Naive thymus-derived CD4-positive, alpha-beta T cell (primary cell): Measurements from ENCODE around the gene ARID3C. TPM values are rescaled to one million over a fixed set of nuclear protein-coding genes. Genes with fewer than 3 reads are reported as not detected.

Experiments used
- ATAC-seq: fragments of 150-1000 bp; cut with Tn5 transposase; 2 replicates; pipeline ENCODE4 v1.10.0; 2021; ENCODE audit warnings: mild to moderate bottlenecking, moderate library complexity
- CTCF ChIA-PET: fragments of 350-600 bp; sonication (Branson Sonifier 250); formaldehyde crosslinking; loops from one replicate; lab custom pipeline; 2021; ENCODE audit warnings: antibody characterized with exemption; lab: Charles Lee
- POLR2A ChIA-PET: fragments of 350-600 bp; sonication (Branson Sonifier 250); formaldehyde crosslinking; loops from one replicate; lab custom pipeline; 2021; ENCODE audit warnings: antibody characterized with exemption, inconsistent platforms; lab: Charles Lee
- DNase-seq, 9 donors: peaks; one replicate each; pipeline versions ENCODE4 v3.0.0 to v3.0.0-alpha.2; 2020 to 2022; ENCODE audit warnings: mixed read lengths in 1 of 9
- H3K27ac ChIP-seq: one replicate; pipeline ENCODE4 v1.7.0; 2013; ENCODE audit warnings: mild to moderate bottlenecking, low read depth, low read length, moderate library complexity
- H3K27me3 ChIP-seq, 2 donors: one replicate each; pipeline ENCODE4 v1.7.0; 2013; ENCODE audit warnings: low read length in 2 of 2, mild to moderate bottlenecking in 2 of 2, moderate library complexity in 2 of 2; ENCODE audit not compliant: control insufficient read depth in 2 of 2, insufficient read depth in 2 of 2
- H3K36me3 ChIP-seq, 3 experiments: 1 replicate in 2 of 3; 2 replicates in 1 of 3; pipeline ENCODE4 v1.7.0; 2013; ENCODE audit warnings: low read length in 3 of 3, mild to moderate bottlenecking in 3 of 3, moderate library complexity in 1 of 3; ENCODE audit not compliant: insufficient read depth in 3 of 3, control insufficient read depth in 2 of 3
- H3K4me1 ChIP-seq, 2 donors: one replicate each; pipeline ENCODE4 v1.7.0; 2013; ENCODE audit warnings: low read length in 2 of 2, mild to moderate bottlenecking in 2 of 2, moderate library complexity in 1 of 2; ENCODE audit not compliant: control insufficient read depth in 2 of 2, insufficient read depth in 2 of 2
- H3K4me3 ChIP-seq: 2 replicates; pipeline ENCODE4 v1.7.0; 2013; ENCODE audit warnings: mild to moderate bottlenecking, low read length
- H3K9me3 ChIP-seq, 3 experiments: 1 replicate in 2 of 3; 2 replicates in 1 of 3; pipeline ENCODE4 v1.7.0; 2013; ENCODE audit warnings: low read length in 3 of 3; ENCODE audit not compliant: control insufficient read depth in 2 of 3
- H3K27ac Mint-ChIP-seq, 9 donors: one replicate each; pipeline ENCODE4 v1.8.0; 2020 to 2022; ENCODE audit warnings: mixed read lengths in 9 of 9, mild to moderate bottlenecking in 8 of 9, moderate library complexity in 5 of 9, inconsistent platforms in 2 of 9
- H3K27me3 Mint-ChIP-seq, 5 donors: one replicate each; pipeline ENCODE4 v1.8.0; 2021 to 2022; ENCODE audit warnings: mixed read lengths in 5 of 5, mild to moderate bottlenecking in 1 of 5
- H3K36me3 Mint-ChIP-seq, 5 donors: one replicate each; pipeline ENCODE4 v1.8.0; 2020 to 2022; ENCODE audit warnings: mixed read lengths in 5 of 5, mild to moderate bottlenecking in 3 of 5, inconsistent platforms in 1 of 5
- H3K4me1 Mint-ChIP-seq, 7 donors: one replicate each; pipeline ENCODE4 v1.8.0; 2020 to 2022; ENCODE audit warnings: mixed read lengths in 7 of 7, mild to moderate bottlenecking in 3 of 7, inconsistent platforms in 1 of 7
- H3K4me3 Mint-ChIP-seq, 10 donors: one replicate each; pipeline ENCODE4 v1.8.0; 2020 to 2022; ENCODE audit warnings: mild to moderate bottlenecking in 10 of 10, mixed read lengths in 10 of 10, moderate library complexity in 6 of 10, inconsistent platforms in 2 of 10
- H3K9me3 Mint-ChIP-seq, 11 donors: one replicate each; pipeline ENCODE4 v1.8.0; 2020 to 2022; ENCODE audit warnings: mixed read lengths in 11 of 11, mild to moderate bottlenecking in 4 of 11, inconsistent platforms in 1 of 11, moderate library complexity in 1 of 11
- intact Hi-C, 2 donors: fragments of 100-400 bp; cut with micrococcal nuclease; formaldehyde crosslinking; loops; one replicate each; pipeline ENCODE4 v1.15.1; 2023
- polyA plus RNA-seq, 2 donors: library from polyadenylated mRNA; unstranded; fragments of 300-500 nt; fragmentation: Illumina TruSeq; gene quantifications; one replicate each; pipeline ENCODE4 v1.2.3, GENCODE V29; 2021
- total RNA-seq, 6 experiments: library from RNA in 5 of 6; stranded (reverse) in 5 of 6; gene quantifications; 1 replicate in 5 of 6; 2 replicates in 1 of 6; pipeline ENCODE4 v1.2.3 and lab custom pipeline; 2021 to 2026

Gene ARID3C
- total and polyA plus RNA-seq, 7 experiments from 2014 or later: 0.27 to 0.36 TPM; not detected in 5

- no peak overlapping the region for H3K4me3 ChIP-seq
- Mint-ChIP-seq H3K36me3 (peaks cover 0 to 8% (median 4%) of the 10 kb centered on the region in 5 donors), H3K4me3 (peak overlapping the region in 7 of 10 donors; percentile 18 to 90 (median 68)), H3K27me3 (peaks cover 32 to 53% (median 49%) of the 10 kb centered on the region in 5 donors), H3K4me1 (peaks cover 20 to 49% (median 29%) of the 10 kb centered on the region in 7 donors), H3K27ac (peak overlapping the region in 1 of 9 donors; percentile 26), H3K9me3 (peaks cover 0 to 1% (median 0%) of the 10 kb centered on the region in 11 donors)
- ATAC-seq (no peak), DNase-seq (no peak)
- intact Hi-C loops: loop anchor here (5.0 to 10.0 kb wide), 5 partner anchors 38 to 974 kb away; partner anchors contain the start of genes DNAJB5 (in 1 of the 2), TESK1 (in 1 of the 2), UBAP1 (in 1 of the 2) and UBE2R2 (in 1 of the 2)
- ChIA-PET POLR2A (interaction anchor here (0.6 to 2.7 kb wide), 4 partner anchors 10 to 630 kb away, joined by 3 to 7 read pairs (median 5); partner anchors contain the start of gene DCTN3), CTCF (interaction anchor here (1.1 to 8.0 kb wide), 2 partner anchors 13 to 18 kb away, joined by 4 to 98 read pairs; partner anchors contain the start of gene RPP25L)
- H3K27me3 ChIP-seq: peaks cover 13 to 34% of the 10 kb centered on the region in 2 donors
- H3K4me1 ChIP-seq: peaks cover 10 to 19% of the 10 kb centered on the region in 2 donors
- H3K9me3 ChIP-seq: no peaks in the 10 kb centered on the region
- no peak overlapping the region for H3K27ac ChIP-seq
- H3K36me3 ChIP-seq: peaks cover 0 to 12% (median 0%) of the 10 kb centered on the region in 3 experiments
Measured at GRCh38 chr9:34630402-34631154, 1.7 kb upstream of the ARID3C start.

- H3K36me3 ChIP-seq: peaks cover 0 to under 1% (median 0%) of the 10 kb centered on the region in 3 experiments
- no peak overlapping the region for H3K27ac ChIP-seq
- no peaks in the 10 kb centered on the region for H3K9me3 ChIP-seq
- peaks cover 9 to 15% of the 10 kb centered on the region in 2 donors for H3K4me1 ChIP-seq
- peaks cover 0 to 1% (median 0%) of the 10 kb centered on the region in 11 donors for H3K9me3 Mint-ChIP-seq
- H3K36me3 Mint-ChIP-seq: peaks cover 0 to 5% (median 4%) of the 10 kb centered on the region in 5 donors
- no peak overlapping the region for H3K27ac Mint-ChIP-seq
- intact Hi-C loops: no loop called here
- H3K4me3 Mint-ChIP-seq: peak overlapping the region; percentile 78 to 90 (median 84)
- H3K27me3 ChIP-seq: peaks cover 13 to 40% of the 10 kb centered on the region in 2 donors
- H3K4me1 Mint-ChIP-seq: peaks cover 18 to 40% (median 22%) of the 10 kb centered on the region in 7 donors
- ChIA-PET CTCF (no interaction called here), POLR2A (interaction anchor here (0.8 to 2.7 kb wide), 4 partner anchors 8 to 17 kb away, joined by 3 to 7 read pairs (median 5); partner anchors contain the start of genes DCTN3, RPP25L and SIGMAR1)
- peak overlapping the region; percentile 55 for H3K4me3 ChIP-seq
- H3K27me3 Mint-ChIP-seq: peaks cover 37 to 63% (median 51%) of the 10 kb centered on the region in 5 donors
- DNase-seq (no peak), ATAC-seq (no peak)
Measured at GRCh38 chr9:34629491-34629808, 584 bp upstream of the ARID3C start.

- no peak for ATAC-seq
- peaks cover 0 to 2% (median 0%) of the 10 kb centered on the region in 11 donors for H3K9me3 Mint-ChIP-seq
- Histone ChIP-seq H3K27me3 (peaks cover 15 to 51% of the 10 kb centered on the region in 2 donors), H3K4me3 (peak overlapping the region; percentile 51), H3K4me1 (peaks cover 9 to 26% of the 10 kb centered on the region in 2 donors), H3K27ac (no peak overlapping the region), H3K36me3 (no peaks in the 10 kb centered on the region), H3K9me3 (no peaks in the 10 kb centered on the region)
- POLR2A ChIA-PET: interaction anchor here (0.8 to 2.7 kb wide), 2 partner anchors 9 to 14 kb away, joined by 3 to 6 read pairs; partner anchors contain the start of gene SIGMAR1
- peaks cover 0 to 7% (median 4%) of the 10 kb centered on the region in 5 donors for H3K36me3 Mint-ChIP-seq
- peaks cover 44 to 73% (median 63%) of the 10 kb centered on the region in 5 donors for H3K27me3 Mint-ChIP-seq
- CTCF ChIA-PET: no interaction called here
- DNase-seq: no peak
- peaks cover 16 to 41% (median 24%) of the 10 kb centered on the region in 7 donors for H3K4me1 Mint-ChIP-seq
- H3K4me3 Mint-ChIP-seq: peak overlapping the region; percentile 75 to 96 (median 88)
- peak overlapping the region in 5 of 9 donors; percentile 26 to 69 (median 60) for H3K27ac Mint-ChIP-seq
- intact Hi-C loops: no loop called here
Measured at GRCh38 chr9:34627716-34628655, 880 bp downstream of the ARID3C start.

- peaks cover 22 to 49% (median 31%) of the 10 kb centered on the region in 7 donors for H3K4me1 Mint-ChIP-seq
- H3K9me3 ChIP-seq: no peaks in the 10 kb centered on the region
- H3K27ac Mint-ChIP-seq: no peak overlapping the region
- ChIA-PET CTCF (interaction anchor here (0.6 to 1.8 kb wide), 3 partner anchors 10 to 56 kb away, joined by 3 to 5 read pairs (median 5); partner anchors contain the start of gene RPP25L), POLR2A (interaction anchor here (0.8 to 7.3 kb wide), 2 partner anchors 10 to 11 kb away, joined by 3 to 99 read pairs; partner anchors contain the start of gene SIGMAR1)
- intact Hi-C loops: no loop called here
- H3K36me3 ChIP-seq: no peaks in the 10 kb centered on the region
- H3K4me3 Mint-ChIP-seq: peak overlapping the region in 1 of 10 donors; percentile 11
- no peak overlapping the region for H3K27ac ChIP-seq
- peaks cover 15 to 65% of the 10 kb centered on the region in 2 donors for H3K27me3 ChIP-seq
- H3K27me3 Mint-ChIP-seq: peaks cover 59 to 85% (median 72%) of the 10 kb centered on the region in 5 donors
- DNase-seq (no peak), ATAC-seq (no peak)
- peaks cover 14 to 33% of the 10 kb centered on the region in 2 donors for H3K4me1 ChIP-seq
- peaks cover 0 to 2% (median 0%) of the 10 kb centered on the region in 11 donors for H3K9me3 Mint-ChIP-seq
- H3K4me3 ChIP-seq: no peak overlapping the region
- peaks cover 0 to 5% (median 4%) of the 10 kb centered on the region in 5 donors for H3K36me3 Mint-ChIP-seq
Measured at GRCh38 chr9:34625186-34625486, 3.7 kb downstream of the ARID3C start.

GRCh38 chr9:34624475-34625185 is 4.2 kb downstream of the ARID3C start:
- ATAC-seq: no peak
- intact Hi-C loops: no loop called here
- no peak overlapping the region for H3K4me3 ChIP-seq
- H3K36me3 ChIP-seq: no peaks in the 10 kb centered on the region
- ChIA-PET CTCF (interaction anchor here (0.6 to 1.8 kb wide), 3 partner anchors 9 to 56 kb away, joined by 3 to 5 read pairs (median 4); partner anchors contain the start of gene RPP25L), POLR2A (interaction anchor here (0.8 to 7.3 kb wide), 2 partner anchors 10 to 12 kb away, joined by 3 to 99 read pairs; partner anchors contain the start of gene SIGMAR1)
- H3K4me1 ChIP-seq: peaks cover 17 to 36% of the 10 kb centered on the region in 2 donors
- H3K4me1 Mint-ChIP-seq: peaks cover 25 to 50% (median 36%) of the 10 kb centered on the region in 7 donors
- peaks cover 15 to 65% of the 10 kb centered on the region in 2 donors for H3K27me3 ChIP-seq
- H3K9me3 Mint-ChIP-seq: peaks cover 0 to 2% (median 0%) of the 10 kb centered on the region in 11 donors
- H3K27ac ChIP-seq: no peak overlapping the region
- H3K36me3 Mint-ChIP-seq: peaks cover 0 to 5% (median 4%) of the 10 kb centered on the region in 5 donors
- H3K9me3 ChIP-seq: no peaks in the 10 kb centered on the region
- H3K27me3 Mint-ChIP-seq: peaks cover 56 to 80% (median 67%) of the 10 kb centered on the region in 5 donors
- H3K27ac Mint-ChIP-seq: no peak overlapping the region
- H3K4me3 Mint-ChIP-seq: peak overlapping the region in 3 of 10 donors; percentile 11 to 62 (median 56)
- no peak for DNase-seq
